Activated CD4-positive, alpha-beta T cell treated with anti-CD3 and anti-CD28 coated beads, Interleukin-2, amount 10 ng/mL, durations not matched to agents 7 days and 5 days (primary cell): Measurements from ENCODE around the gene COMP. TPM values are rescaled to one million over a fixed set of nuclear protein-coding genes. Genes with fewer than 3 reads are reported as not detected.
"Not testable (repeated sequence)": the region's sequence is repeated elsewhere in the genome, so short reads cannot be mapped to it uniquely, and the experiment has no call there.

Experiments used
- CTCF ChIA-PET: fragments of 350-600 bp; sonication (Branson Sonifier 250); formaldehyde crosslinking; loops from one replicate; lab custom pipeline; 2021; ENCODE audit warnings: antibody characterized with exemption; lab: Charles Lee
- POLR2A ChIA-PET: fragments of 350-600 bp; sonication (Branson Sonifier 250); formaldehyde crosslinking; loops from one replicate; lab custom pipeline; 2021; ENCODE audit warnings: antibody characterized with exemption; lab: Charles Lee
- DNase-seq: peaks from one replicate; pipeline ENCODE4 v3.0.0-alpha.2; 2020
- H3K27ac Mint-ChIP-seq: one replicate; pipeline ENCODE4 v1.8.0; 2021; ENCODE audit warnings: mild to moderate bottlenecking, moderate library complexity, mixed read lengths
- H3K27me3 Mint-ChIP-seq: one replicate; pipeline ENCODE4 v1.8.0; 2021; ENCODE audit warnings: mixed read lengths
- H3K36me3 Mint-ChIP-seq: one replicate; pipeline ENCODE4 v1.8.0; 2021; ENCODE audit warnings: low read depth, mixed read lengths
- H3K4me1 Mint-ChIP-seq: one replicate; pipeline ENCODE4 v1.8.0; 2021; ENCODE audit warnings: mixed read lengths
- H3K4me3 Mint-ChIP-seq: one replicate; pipeline ENCODE4 v1.8.0; 2021; ENCODE audit warnings: mild to moderate bottlenecking, moderate library complexity, mixed read lengths
- H3K9me3 Mint-ChIP-seq: one replicate; pipeline ENCODE4 v1.8.0; 2021; ENCODE audit warnings: mixed read lengths
- total RNA-seq, 2 experiments: library from RNA; stranded (reverse); gene quantifications; one replicate each; pipeline ENCODE4 v1.2.3, GENCODE V29; 2021

The COMP gene
- total RNA-seq, 2 experiments from 2014 or later: not detected

DNA sequence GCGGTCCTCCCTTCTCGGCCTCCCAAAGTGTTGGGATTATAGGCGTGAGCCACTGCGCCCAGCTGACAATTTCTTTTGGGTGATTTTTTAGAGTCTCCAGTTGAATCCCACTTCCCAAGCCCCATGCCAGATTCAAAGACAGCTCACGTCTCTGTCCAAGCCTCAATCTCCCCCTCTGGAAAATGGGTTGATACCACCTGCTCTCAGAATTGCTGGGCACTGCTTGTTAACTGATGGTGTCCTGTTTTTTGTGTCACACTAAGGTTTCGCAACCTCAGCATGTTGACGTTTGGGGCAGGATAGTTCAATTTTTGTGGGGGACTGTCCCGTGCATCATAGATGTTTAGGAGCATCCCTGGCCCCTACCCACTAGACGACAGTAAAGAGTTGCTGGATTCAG, 26.5 kb upstream of the COMP start:
- Mint-ChIP-seq H3K4me3 (no peak overlapping the region), H3K9me3 (no peaks in the 10 kb centered on the region), H3K27ac (no peak overlapping the region), H3K27me3 (peaks cover 2% of the 10 kb centered on the region), H3K36me3 (no peaks in the 10 kb centered on the region), H3K4me1 (no peaks in the 10 kb centered on the region)
- DNase-seq: no peak
- ChIA-PET POLR2A (no interaction called here), CTCF (no interaction called here)

- H3K4me3 Mint-ChIP-seq, H3K27me3 Mint-ChIP-seq, H3K27ac Mint-ChIP-seq, DNase-seq, H3K36me3 Mint-ChIP-seq, POLR2A ChIA-PET, CTCF ChIA-PET, H3K9me3 Mint-ChIP-seq, H3K4me1 Mint-ChIP-seq: not testable (repeated sequence)
Measured at GRCh38 chr19:18816645-18817044, 25.5 kb upstream of the COMP start.

DNA sequence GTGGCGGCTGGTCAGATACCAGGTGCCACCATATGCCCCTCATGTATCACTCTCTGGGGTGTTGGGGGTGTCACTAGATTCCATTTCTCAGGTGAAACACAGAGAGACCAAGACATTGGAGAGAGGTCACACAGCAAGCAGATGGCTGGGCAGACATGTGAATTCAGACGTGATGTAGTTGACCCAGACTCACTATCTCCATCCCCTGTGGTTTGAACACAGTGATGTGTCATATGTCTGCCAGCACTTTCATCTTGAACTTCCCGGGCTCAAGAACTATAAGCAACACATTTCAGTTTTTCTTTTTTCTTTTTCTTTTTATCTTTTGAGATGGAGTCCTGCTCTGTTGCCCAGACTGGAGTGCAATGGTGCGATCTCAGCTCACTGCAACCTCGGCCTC, 24.6 kb upstream of the COMP start:
- peaks cover 2% of the 10 kb centered on the region for H3K27me3 Mint-ChIP-seq
- no peak overlapping the region for H3K27ac Mint-ChIP-seq
- DNase-seq: no peak
- POLR2A ChIA-PET: no interaction called here
- no peaks in the 10 kb centered on the region for H3K36me3 Mint-ChIP-seq
- H3K9me3 Mint-ChIP-seq: no peaks in the 10 kb centered on the region
- H3K4me3 Mint-ChIP-seq: no peak overlapping the region
- no peaks in the 10 kb centered on the region for H3K4me1 Mint-ChIP-seq
- CTCF ChIA-PET: no interaction called here

- H3K4me1 Mint-ChIP-seq: peaks cover 3% of the 10 kb centered on the region
- no peak overlapping the region for H3K27ac Mint-ChIP-seq
- H3K9me3 Mint-ChIP-seq: no peaks in the 10 kb centered on the region
- no peaks in the 10 kb centered on the region for H3K36me3 Mint-ChIP-seq
- DNase-seq: no peak
- POLR2A ChIA-PET: no interaction called here
- CTCF ChIA-PET: interaction anchor here (1.4 kb wide), 1 partner anchor 18 kb away, joined by 4 read pairs; the partner anchor contains the start of gene UPF1
- H3K4me3 Mint-ChIP-seq: no peak overlapping the region
- H3K27me3 Mint-ChIP-seq: peaks cover 5% of the 10 kb centered on the region
Measured at GRCh38 chr19:18814063-18814462, 23.0 kb upstream of the COMP start.

DNA sequence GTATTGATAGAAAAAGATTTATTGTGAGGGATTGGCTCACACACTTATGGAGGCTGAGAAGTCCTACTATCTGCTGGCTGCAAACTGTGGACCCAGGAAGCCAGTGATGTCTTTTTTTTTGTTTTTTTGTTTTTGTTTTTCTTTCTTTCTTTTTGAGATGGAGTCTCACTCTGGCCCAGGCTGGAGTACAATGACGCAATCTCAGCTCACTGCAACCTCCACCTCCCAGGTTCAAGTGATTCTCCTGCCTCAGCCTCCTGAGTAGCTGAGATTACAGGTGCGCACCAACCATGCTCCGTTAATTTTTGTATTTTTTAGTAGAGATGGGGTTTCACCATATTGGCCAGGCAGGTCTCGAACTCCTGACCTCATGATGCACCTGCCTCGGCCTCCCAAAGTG, 20.5 kb upstream of the COMP start:
- H3K4me1 Mint-ChIP-seq, POLR2A ChIA-PET, H3K9me3 Mint-ChIP-seq, DNase-seq, H3K4me3 Mint-ChIP-seq, H3K27me3 Mint-ChIP-seq, H3K36me3 Mint-ChIP-seq, H3K27ac Mint-ChIP-seq, CTCF ChIA-PET: not testable (repeated sequence)

- peaks cover 5% of the 10 kb centered on the region for H3K27me3 Mint-ChIP-seq
- peaks cover 3% of the 10 kb centered on the region for H3K4me1 Mint-ChIP-seq
- ChIA-PET POLR2A (no interaction called here), CTCF (interaction anchor here (0.6 to 1.0 kb wide), 3 partner anchors 22 to 850 kb away, joined by 3 to 4 read pairs (median 3); partner anchors contain the start of gene UPF1)
- DNase-seq: no peak
- no peak overlapping the region for H3K27ac Mint-ChIP-seq
- H3K9me3 Mint-ChIP-seq: no peaks in the 10 kb centered on the region
- no peak overlapping the region for H3K4me3 Mint-ChIP-seq
- H3K36me3 Mint-ChIP-seq: no peaks in the 10 kb centered on the region
Measured at GRCh38 chr19:18809149-18809868, 18.2 kb upstream of the COMP start.

DNA sequence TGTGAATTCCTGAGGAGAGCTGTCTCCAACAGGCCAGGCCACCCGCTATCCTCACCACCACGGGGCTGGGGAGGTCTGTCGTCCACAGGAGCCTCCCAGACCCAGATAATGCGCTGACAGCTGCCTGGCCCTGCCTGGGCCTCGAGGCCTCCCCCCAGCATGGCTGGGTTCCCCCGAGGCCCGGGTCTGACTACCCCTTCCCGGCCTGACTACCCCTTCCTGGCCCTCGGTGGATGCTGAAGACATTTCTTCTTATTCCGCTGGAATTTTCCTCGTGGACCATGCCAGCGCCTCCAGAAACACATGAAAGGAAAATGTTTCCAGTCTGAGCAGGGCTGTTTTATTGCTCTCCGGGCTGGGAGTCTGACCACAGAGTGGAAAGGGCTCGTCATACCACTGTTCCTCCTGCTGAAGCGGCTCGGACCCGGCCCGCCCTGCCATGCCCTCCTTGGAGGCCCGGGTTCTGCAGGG, 16.8 kb upstream of the COMP start:
- ChIA-PET CTCF (interaction anchor here (0.5 kb wide), 1 partner anchor 308 kb away, joined by 3 read pairs; no protein-coding TSS in a partner anchor), POLR2A (no interaction called here)
- peaks cover 3% of the 10 kb centered on the region for H3K4me1 Mint-ChIP-seq
- no peak overlapping the region for H3K4me3 Mint-ChIP-seq
- H3K27me3 Mint-ChIP-seq: peaks cover 3% of the 10 kb centered on the region
- H3K9me3 Mint-ChIP-seq: no peaks in the 10 kb centered on the region
- H3K27ac Mint-ChIP-seq: no peak overlapping the region
- no peaks in the 10 kb centered on the region for H3K36me3 Mint-ChIP-seq
- no peak for DNase-seq

DNA sequence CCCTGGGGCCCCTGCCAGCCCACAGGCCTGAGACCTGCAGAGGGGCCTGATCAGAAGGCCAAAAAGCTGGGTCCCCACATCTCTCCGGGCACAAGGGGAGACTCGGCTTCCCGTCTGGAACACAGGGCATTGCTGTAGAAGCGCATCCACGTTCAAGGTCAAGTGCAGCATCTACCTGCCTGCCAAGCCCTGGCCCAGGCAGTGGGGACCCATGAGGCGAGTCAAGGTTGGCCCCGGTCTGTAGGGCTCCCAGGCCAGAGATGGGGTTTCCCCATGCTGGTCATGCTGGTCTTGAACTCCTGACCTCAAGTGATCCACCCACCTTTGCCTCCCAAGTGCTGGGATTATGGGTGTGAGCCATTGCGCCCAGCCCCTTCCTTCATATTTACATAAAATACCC, 13.5 kb upstream of the COMP start:
- Mint-ChIP-seq H3K27ac (no peak overlapping the region), H3K27me3 (peaks cover 3% of the 10 kb centered on the region), H3K4me1 (peaks cover 3% of the 10 kb centered on the region), H3K4me3 (no peak overlapping the region), H3K9me3 (no peaks in the 10 kb centered on the region), H3K36me3 (no peaks in the 10 kb centered on the region)
- ChIA-PET CTCF (no interaction called here), POLR2A (no interaction called here)
- no peak for DNase-seq

GRCh38 chr19:18804139-18804601, 13.1 kb upstream of the COMP start:
- Mint-ChIP-seq H3K27ac (no peak overlapping the region), H3K4me1 (no peaks in the 10 kb centered on the region), H3K36me3 (no peaks in the 10 kb centered on the region), H3K9me3 (no peaks in the 10 kb centered on the region), H3K27me3 (no peaks in the 10 kb centered on the region), H3K4me3 (no peak overlapping the region)
- DNase-seq: no peak
- CTCF ChIA-PET: no interaction called here
- POLR2A ChIA-PET: no interaction called here

GRCh38 chr19:18803550-18804138, 12.5 kb upstream of the COMP start:
- Mint-ChIP-seq H3K4me1 (no peaks in the 10 kb centered on the region), H3K4me3 (no peak overlapping the region), H3K27me3 (no peaks in the 10 kb centered on the region), H3K9me3 (no peaks in the 10 kb centered on the region), H3K36me3 (no peaks in the 10 kb centered on the region), H3K27ac (no peak overlapping the region)
- CTCF ChIA-PET: interaction anchor here (0.7 kb wide), 1 partner anchor 9 kb away, joined by 4 read pairs; no protein-coding TSS in a partner anchor
- DNase-seq: no peak
- POLR2A ChIA-PET: no interaction called here

DNA sequence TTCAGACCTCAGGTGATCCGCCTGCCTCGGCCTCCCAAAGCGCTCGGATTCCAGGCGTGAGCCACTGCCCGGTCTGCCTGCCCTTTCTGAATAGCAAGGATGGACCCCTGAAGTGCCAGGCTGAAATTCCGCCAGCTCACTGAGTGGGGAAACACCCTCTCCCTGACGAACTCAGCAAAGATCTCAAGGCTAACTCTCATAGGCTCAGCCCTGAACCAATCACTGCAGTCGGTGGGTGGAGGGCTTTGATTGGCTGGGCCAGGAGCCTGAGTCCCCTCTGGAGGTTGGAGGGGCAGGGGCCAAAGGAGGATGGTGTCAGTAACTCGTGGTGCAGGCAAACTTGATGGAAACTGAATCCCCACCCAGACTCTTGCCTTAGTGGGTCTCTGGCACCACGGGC, 11.2 kb upstream of the COMP start:
- Mint-ChIP-seq H3K27ac (peak overlapping the region; percentile 5), H3K27me3 (peaks cover 6% of the 10 kb centered on the region), H3K4me3 (no peak overlapping the region), H3K9me3 (no peaks in the 10 kb centered on the region), H3K36me3 (no peaks in the 10 kb centered on the region), H3K4me1 (no peaks in the 10 kb centered on the region)
- ChIA-PET CTCF (no interaction called here), POLR2A (no interaction called here)
- DNase-seq: no peak

DNA sequence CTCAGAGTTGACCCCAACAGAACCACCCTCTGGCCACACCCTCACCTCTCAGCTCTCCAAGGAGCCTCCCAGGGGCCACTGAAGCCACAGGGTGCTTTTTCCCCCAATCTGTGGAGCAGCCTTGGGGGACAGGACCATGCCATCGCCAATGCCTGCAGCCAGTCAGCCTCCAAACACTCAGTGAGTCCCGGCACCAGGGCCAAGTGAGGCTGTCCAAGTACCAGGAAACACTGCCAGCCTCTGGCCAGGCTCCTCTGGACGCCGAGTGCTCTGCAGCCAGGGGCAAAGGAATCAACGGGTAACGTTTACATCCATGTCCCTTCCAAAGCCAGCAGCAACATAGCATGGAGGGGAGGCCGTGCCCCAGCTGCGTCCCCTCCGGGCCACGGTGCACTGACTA, 9.5 kb upstream of the COMP start:
- no peaks in the 10 kb centered on the region for H3K4me1 Mint-ChIP-seq
- CTCF ChIA-PET: no interaction called here
- H3K9me3 Mint-ChIP-seq: no peaks in the 10 kb centered on the region
- H3K36me3 Mint-ChIP-seq: no peaks in the 10 kb centered on the region
- no peak for DNase-seq
- H3K27ac Mint-ChIP-seq: no peak overlapping the region
- POLR2A ChIA-PET: no interaction called here
- peaks cover 14% of the 10 kb centered on the region for H3K27me3 Mint-ChIP-seq
- H3K4me3 Mint-ChIP-seq: no peak overlapping the region

DNA sequence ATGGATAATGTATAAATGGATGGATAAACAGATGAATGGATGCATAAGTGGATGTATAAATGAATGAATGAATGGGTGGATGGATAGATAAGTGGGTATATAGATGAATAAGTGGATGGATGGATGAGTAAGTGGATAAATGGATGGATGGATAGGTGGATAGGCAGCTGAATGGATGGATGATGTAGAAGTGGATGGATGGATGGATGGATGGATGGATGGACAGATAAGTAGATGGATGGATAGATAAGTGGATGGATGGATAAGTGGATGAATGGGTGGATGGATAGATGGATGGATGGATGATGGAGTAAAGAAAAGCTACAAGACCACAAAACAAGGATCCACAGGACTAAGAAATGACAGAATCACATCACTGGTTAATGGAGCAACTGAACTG, 9.0 kb upstream of the COMP start:
- ChIA-PET CTCF (no interaction called here), POLR2A (no interaction called here)
- no peak overlapping the region for H3K4me3 Mint-ChIP-seq
- H3K36me3 Mint-ChIP-seq: no peaks in the 10 kb centered on the region
- no peaks in the 10 kb centered on the region for H3K4me1 Mint-ChIP-seq
- DNase-seq: no peak
- H3K27ac Mint-ChIP-seq: no peak overlapping the region
- H3K9me3 Mint-ChIP-seq: no peaks in the 10 kb centered on the region
- H3K27me3 Mint-ChIP-seq: peaks cover 16% of the 10 kb centered on the region
